Measurements from ENCODE around the gene RIMKLB. TPM values are rescaled to one million over a fixed set of nuclear protein-coding genes. Genes with fewer than 3 reads are reported as not detected.

The RIMKLB gene
- total and polyA plus RNA-seq, 10 of the 15 experiments (the other 5 are each of a cell fraction or from before 2014, with no cell fraction given): 0.15 to 0.83 (median 0.46) TPM

GRCh38 chr12:8648576-8649205, 49.1 kb upstream of the RIMKLB start (continued):
- TF ChIP-seq NR2C1 (IDR thresholded peaks at IDR 0.05): no peak
- TF ChIP-seq STAT3 (IDR thresholded peaks at IDR 0.05; ENCODE audit: low read depth, low read length): peak; percentile 94; the same call in 1 of the 2 replicates
- TF ChIP-seq RAD51 (IDR thresholded peaks at IDR 0.05): peak; percentile 67
- TF ChIP-seq LARP7 (IDR thresholded peaks at IDR 0.05): peak; percentile 59; the same call in 1 of the 2 replicates
- peak; percentile 98 for TF ChIP-seq JUND (IDR thresholded peaks at IDR 0.05; ENCODE audit: low read depth, low read length)
- 0 out of 2 replicates have a peak, but pooled peaks have one; percentile 35 for TF ChIP-seq SPI1 (IDR thresholded peaks at IDR 0.05; ENCODE audit: borderline replicate concordance, insufficient read depth, low read depth, low read length)
- peak; percentile 97 for TF ChIP-seq IKZF1 (conservative IDR thresholded peaks at IDR 0.05)
- no peak for TF ChIP-seq SMAD1 (IDR thresholded peaks at IDR 0.05; ENCODE audit: low read depth, partially characterized antibody)
- peak; percentile 46; the same call in 1 of the 2 replicates for TF ChIP-seq TCF7 (IDR thresholded peaks at IDR 0.05; ENCODE audit: borderline replicate concordance)
- no peak for TF ChIP-seq CEBPZ (IDR thresholded peaks at IDR 0.05; ENCODE audit: low read depth, low read length)
- TF ChIP-seq RBBP5 (conservative IDR thresholded peaks at IDR 0.05): no peak
- peak; percentile 98 for TF ChIP-seq CREM (IDR thresholded peaks at IDR 0.05; ENCODE audit: low read depth)
- no peak for TF ChIP-seq ZBTB33 (IDR thresholded peaks at IDR 0.05)
- TF ChIP-seq NKRF (conservative IDR thresholded peaks at IDR 0.05): peak; percentile 65
- no peak for TF ChIP-seq HDAC2 (IDR thresholded peaks at IDR 0.05)
- TF ChIP-seq ESRRA (IDR thresholded peaks at IDR 0.05; ENCODE audit: low read length): no peak; the same call in 1 of the 2 replicates
- no peak for TF ChIP-seq PAX8 (IDR thresholded peaks at IDR 0.05)
- TF ChIP-seq MTA2 (IDR thresholded peaks at IDR 0.05; ENCODE audit: low read depth): peak; percentile 99
- TF ChIP-seq CEBPB (IDR thresholded peaks at IDR 0.05; ENCODE audit: borderline replicate concordance in 1 of 2, low read depth in 2 of 2, low read length in 2 of 2): peak in 1 of 2 experiments; percentile 94; a peak in 2 of 4 replicates
- TF ChIP-seq STAT1 (conservative IDR thresholded peaks at IDR 0.05): no peak
- peak; percentile 84 for TF ChIP-seq SREBF1 (IDR thresholded peaks at IDR 0.05; ENCODE audit: low read length)
- TF ChIP-seq RAD21 (IDR thresholded peaks at IDR 0.05; ENCODE audit: insufficient read depth, low read depth, low read length): 0 out of 2 replicates have a peak, but pooled peaks have one; percentile 12
- peak; percentile 100 for TF ChIP-seq JUNB (IDR thresholded peaks at IDR 0.05)
- TF ChIP-seq IRF3 (IDR thresholded peaks at IDR 0.05): no peak
